PC-3 (cell line): ENCODE results near the gene RRH.

ENCODE experiments used
- EZH2phosphoT487 ChIP-seq: fragments of 300-600 bp; sonication (generic); IDR thresholded peaks from 2 replicates; pipeline ENCODE4 v1.6.1; 2018; ENCODE audit warnings: mild to moderate bottlenecking, antibody characterized with exemption, low read length, borderline replicate concordance
- TF ChIP-seq, protein P1 (sequence below): fragments of 300-600 bp; sonication (generic); conservative IDR thresholded peaks from 2 replicates; pipeline ENCODE4 v1.5.1; 2017; ENCODE audit warnings: antibody characterized with exemption, low read depth, mild to moderate bottlenecking, low read length

GRCh38 chr4:109820563-109820962, 7.2 kb upstream of the RRH start:
- TF ChIP-seq, protein P1, sequence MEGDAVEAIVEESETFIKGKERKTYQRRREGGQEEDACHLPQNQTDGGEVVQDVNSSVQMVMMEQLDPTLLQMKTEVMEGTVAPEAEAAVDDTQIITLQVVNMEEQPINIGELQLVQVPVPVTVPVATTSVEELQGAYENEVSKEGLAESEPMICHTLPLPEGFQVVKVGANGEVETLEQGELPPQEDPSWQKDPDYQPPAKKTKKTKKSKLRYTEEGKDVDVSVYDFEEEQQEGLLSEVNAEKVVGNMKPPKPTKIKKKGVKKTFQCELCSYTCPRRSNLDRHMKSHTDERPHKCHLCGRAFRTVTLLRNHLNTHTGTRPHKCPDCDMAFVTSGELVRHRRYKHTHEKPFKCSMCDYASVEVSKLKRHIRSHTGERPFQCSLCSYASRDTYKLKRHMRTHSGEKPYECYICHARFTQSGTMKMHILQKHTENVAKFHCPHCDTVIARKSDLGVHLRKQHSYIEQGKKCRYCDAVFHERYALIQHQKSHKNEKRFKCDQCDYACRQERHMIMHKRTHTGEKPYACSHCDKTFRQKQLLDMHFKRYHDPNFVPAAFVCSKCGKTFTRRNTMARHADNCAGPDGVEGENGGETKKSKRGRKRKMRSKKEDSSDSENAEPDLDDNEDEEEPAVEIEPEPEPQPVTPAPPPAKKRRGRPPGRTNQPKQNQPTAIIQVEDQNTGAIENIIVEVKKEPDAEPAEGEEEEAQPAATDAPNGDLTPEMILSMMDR: no peak
- no peak for TF ChIP-seq EZH2phosphoT487
